NCI-H82 (cell line): ENCODE measurements around the gene DPP4.
"Not testable (repeated sequence)": the region's sequence is repeated elsewhere in the genome, so short reads cannot be mapped to it uniquely, and the experiment has no call there.

Experiments
- DNase-seq: peaks from one replicate; lab custom pipeline; 2025; lab: John Stamatoyannopoulos, UW

The DPP4 gene

GRCh38 chr2:161988589-161988988, 85.4 kb downstream of the DPP4 start:
- peak; percentile 30 for DNase-seq

- DNase-seq, result no peak
These were observed 86.7 kb downstream of the DPP4 start for GRCh38 chr2:161987311-161987710.

- DNase-seq, result no peak
These were observed 90.1 kb downstream of the DPP4 start for GRCh38 chr2:161983866-161984265.

GRCh38 chr2:161983331-161983651, 90.7 kb downstream of the DPP4 start:
- DNase-seq, result no peak

- no peak for DNase-seq
These were observed 91.3 kb downstream of the DPP4 start for GRCh38 chr2:161982548-161983330.

- DNase-seq, result no peak
These were observed 92.2 kb downstream of the DPP4 start for GRCh38 chr2:161981679-161982250.

GRCh38 chr2:161980976-161981375, 93.0 kb downstream of the DPP4 start:
- no peak for DNase-seq

- DNase-seq, result no peak
These were observed 94.5 kb downstream of the DPP4 start for GRCh38 chr2:161979490-161979889.

- DNase-seq, result not testable (repeated sequence)
These were observed 96.1 kb downstream of the DPP4 start for GRCh38 chr2:161977926-161978325.

GRCh38 chr2:161976917-161977316, 97.1 kb downstream of the DPP4 start:
- no peak for DNase-seq

- no peak for DNase-seq
These were observed 97.7 kb downstream of the DPP4 start for GRCh38 chr2:161976295-161976694.

GRCh38 chr2:161975813-161976160, 98.2 kb downstream of the DPP4 start:
- no peak for DNase-seq

GRCh38 chr2:161975062-161975812, 98.8 kb downstream of the DPP4 start:
- DNase-seq, result no peak

GRCh38 chr2:161974461-161974860, 99.6 kb downstream of the DPP4 start:
- DNase-seq, result no peak

- no peak for DNase-seq
These were observed 101.1 kb downstream of the DPP4 start for GRCh38 chr2:161972866-161973265.

- no peak for DNase-seq
These were observed 101.8 kb downstream of the DPP4 start for GRCh38 chr2:161972232-161972631.

- DNase-seq, result no peak
These were observed 102.5 kb downstream of the DPP4 start for GRCh38 chr2:161971551-161971950.

GRCh38 chr2:161969159-161969558, 104.9 kb downstream of the DPP4 start:
- DNase-seq, result no peak

GRCh38 chr2:161965994-161966393, 108.0 kb downstream of the DPP4 start:
- DNase-seq, result no peak

GRCh38 chr2:161964160-161964559, 109.9 kb downstream of the DPP4 start:
- no peak for DNase-seq

- no peak for DNase-seq
These were observed 111.9 kb downstream of the DPP4 start for GRCh38 chr2:161962160-161962559.

- DNase-seq, result no peak
These were observed 113.0 kb downstream of the DPP4 start for GRCh38 chr2:161961061-161961460.

GRCh38 chr2:161956738-161957137, 117.3 kb downstream of the DPP4 start:
- no peak for DNase-seq
